Hepatic stellate cell (primary cell): ENCODE measurements around the gene ST6GALNAC6.
A peak's percentile ranks its signal among the peaks of the same experiment; 100 is the strongest.
"Not testable (repeated sequence)": the region's sequence is repeated elsewhere in the genome, so short reads cannot be mapped to it uniquely, and the experiment has no call there.

Source experiments
- DNase-seq: peaks from one replicate; pipeline ENCODE4 v3.0.0; 2011; ENCODE audit warnings: low spot score

Gene ST6GALNAC6

GRCh38 chr9:127873223-127873691 is 26.1 kb downstream of the ST6GALNAC6 start:
- DNase-seq, result no peak

GRCh38 chr9:127872369-127873222 is 26.8 kb downstream of the ST6GALNAC6 start:
- no peak for DNase-seq

GRCh38 chr9:127871531-127871930 is 27.9 kb downstream of the ST6GALNAC6 start:
- no peak for DNase-seq

GRCh38 chr9:127870887-127871286 is 28.5 kb downstream of the ST6GALNAC6 start:
- no peak for DNase-seq

GRCh38 chr9:127870153-127870491 is 29.3 kb downstream of the ST6GALNAC6 start:
- DNase-seq, result not testable (repeated sequence)

GRCh38 chr9:127869310-127870152 is 29.9 kb downstream of the ST6GALNAC6 start:
- peak; percentile 96 for DNase-seq

- no peak for DNase-seq
These were observed 31.0 kb downstream of the ST6GALNAC6 start for GRCh38 chr9:127868278-127868902.

- DNase-seq, result no peak
These were observed 31.8 kb downstream of the ST6GALNAC6 start for GRCh38 chr9:127867356-127868277.

- DNase-seq, result no peak
These were observed 32.9 kb downstream of the ST6GALNAC6 start for GRCh38 chr9:127866535-127866934.

- no peak for DNase-seq
These were observed 33.5 kb downstream of the ST6GALNAC6 start for GRCh38 chr9:127865645-127866464.

GRCh38 chr9:127863191-127863621 is 36.2 kb downstream of the ST6GALNAC6 start:
- DNase-seq, result no peak

GRCh38 chr9:127862075-127863011 is 37.1 kb downstream of the ST6GALNAC6 start:
- no peak for DNase-seq

- no peak for DNase-seq
These were observed 38.6 kb downstream of the ST6GALNAC6 start for GRCh38 chr9:127860779-127861178.

GRCh38 chr9:127860260-127860659 is 39.1 kb downstream of the ST6GALNAC6 start:
- no peak for DNase-seq

GRCh38 chr9:127858041-127858512 is 41.3 kb downstream of the ST6GALNAC6 start:
- peak; percentile 74 for DNase-seq

GRCh38 chr9:127857278-127857677 is 42.1 kb downstream of the ST6GALNAC6 start:
- DNase-seq, result no peak

- no peak for DNase-seq
These were observed 42.7 kb downstream of the ST6GALNAC6 start for GRCh38 chr9:127856729-127857116.

- DNase-seq, result no peak
These were observed 43.2 kb downstream of the ST6GALNAC6 start for GRCh38 chr9:127856094-127856728.

- no peak for DNase-seq
These were observed 43.9 kb downstream of the ST6GALNAC6 start for GRCh38 chr9:127855522-127855921.
